Neuronal stem cell (in vitro differentiated cells): ENCODE measurements around the gene DPH3.

Experiments
- DNase-seq: peaks from one replicate; pipeline ENCODE4 v3.0.0-alpha.2; 2013; ENCODE audit warnings: low spot score
- H2AFZ ChIP-seq: one replicate; pipeline ENCODE4 v1.6.1; 2013; ENCODE audit warnings: mild to moderate bottlenecking, low read length, inconsistent platforms
- H2AK5ac ChIP-seq: 2 replicates; pipeline ENCODE4 v1.6.1; 2013; ENCODE audit warnings: low read depth, mild to moderate bottlenecking, inconsistent platforms, low read length, moderate library complexity, mixed read lengths
- H2BK120ac ChIP-seq: 2 replicates; pipeline ENCODE4 v1.6.1; 2013; ENCODE audit warnings: low read depth, mild to moderate bottlenecking, inconsistent platforms, low read length, moderate library complexity, mixed read lengths
- H2BK12ac ChIP-seq: one replicate; pipeline ENCODE4 v1.6.1; 2013; ENCODE audit warnings: low read length, inconsistent platforms
- H2BK15ac ChIP-seq: 2 replicates; pipeline ENCODE4 v1.6.1; 2013; ENCODE audit warnings: mild to moderate bottlenecking, low read length, inconsistent platforms, mixed read lengths
- H2BK5ac ChIP-seq: one replicate; pipeline ENCODE4 v1.6.1; 2013; ENCODE audit warnings: inconsistent platforms, mild to moderate bottlenecking, low read length, moderate library complexity
- H3K14ac ChIP-seq: one replicate; pipeline ENCODE4 v1.6.1; 2013; ENCODE audit warnings: low read length, inconsistent platforms
- H3K18ac ChIP-seq: 2 replicates; pipeline ENCODE4 v1.6.1; 2013; ENCODE audit warnings: low read length, inconsistent platforms
- H3K23ac ChIP-seq: 2 replicates; pipeline ENCODE4 v1.6.1; 2013; ENCODE audit warnings: low read depth, mild to moderate bottlenecking, mixed read lengths, low read length, inconsistent platforms; ENCODE audit not compliant: poor library complexity
- H3K27ac ChIP-seq: replicated peaks from 3 replicates; pipeline ENCODE4 v1.5.1; 2013; ENCODE audit warnings: low read length, inconsistent platforms
- H3K27me3 ChIP-seq, 3 experiments: 2 replicates each; pipeline ENCODE4 v1.6.1; 2013; ENCODE audit warnings: low read length in 3 of 3, mild to moderate bottlenecking in 2 of 3, inconsistent platforms in 1 of 3, low read depth in 1 of 3, mixed read lengths in 1 of 3, moderate library complexity in 1 of 3; ENCODE audit not compliant: control insufficient read depth in 3 of 3, insufficient read depth in 3 of 3
- H3K36me3 ChIP-seq, 2 donors: replicated peaks in 1 of 2; 2 replicates each; pipeline ENCODE4 v1.6.1; 2013; ENCODE audit warnings: low read length in 2 of 2; ENCODE audit not compliant: control insufficient read depth in 2 of 2, insufficient read depth in 2 of 2
- H3K4ac ChIP-seq: 2 replicates; pipeline ENCODE4 v1.6.1; 2013; ENCODE audit warnings: inconsistent platforms, mild to moderate bottlenecking, low read length, moderate library complexity
- H3K4me1 ChIP-seq, 2 donors: 1 replicate in 1 of 2; 2 replicates in 1 of 2; pipeline ENCODE4 v1.6.1; 2013; ENCODE audit warnings: low read length in 2 of 2, low read depth in 1 of 2; ENCODE audit not compliant: control insufficient read depth in 2 of 2, insufficient read depth in 1 of 2
- H3K4me2 ChIP-seq: one replicate; pipeline ENCODE4 v1.6.1; 2013; ENCODE audit warnings: mild to moderate bottlenecking, low read length, inconsistent platforms; ENCODE audit not compliant: insufficient read depth, poor library complexity, severe bottlenecking
- H3K4me3 ChIP-seq, 2 donors: 2 replicates each; pipeline ENCODE4 v1.5.1; 2013; ENCODE audit warnings: low read length in 2 of 2, mild to moderate bottlenecking in 2 of 2, inconsistent platforms in 1 of 2, moderate library complexity in 1 of 2
- H3K79me1 ChIP-seq: one replicate; pipeline ENCODE4 v1.6.1; 2013; ENCODE audit warnings: low read depth, mild to moderate bottlenecking, inconsistent platforms, low read length, moderate library complexity
- H3K9ac ChIP-seq: one replicate; pipeline ENCODE4 v1.6.1; 2013; ENCODE audit warnings: mild to moderate bottlenecking, low read depth, low read length, inconsistent platforms; ENCODE audit not compliant: poor library complexity
- H3K9me3 ChIP-seq, 2 donors: replicated peaks in 1 of 2; 2 replicates each; pipeline versions ENCODE3 to v1.6.1; 2013; ENCODE audit warnings: low read length in 2 of 2, mild to moderate bottlenecking in 2 of 2, inconsistent platforms in 1 of 2, low read depth in 1 of 2, mixed read lengths in 1 of 2, moderate library complexity in 1 of 2; ENCODE audit not compliant: control insufficient read depth in 2 of 2, insufficient read depth in 1 of 2
- H4K8ac ChIP-seq: one replicate; pipeline ENCODE4 v1.6.1; 2013; ENCODE audit warnings: low read depth, mild to moderate bottlenecking, inconsistent platforms, low read length, moderate library complexity
- H4K91ac ChIP-seq: one replicate; pipeline ENCODE4 v1.6.1; 2013; ENCODE audit warnings: low read length, low read depth, mild to moderate bottlenecking, inconsistent platforms; ENCODE audit not compliant: poor library complexity
- WGBS, 2 donors: extraction: QIAGEN DNeasy Blood & Tissue Kit; methylation state at CpG; one replicate each; pipeline ENCODE4 v1.1.7; 2013; ENCODE audit warnings: missing lambda C conversion rate in 2 of 2, mixed read lengths in 1 of 2; ENCODE audit not compliant: insufficient read length in 2 of 2, insufficient replicate concordance in 1 of 2; ENCODE audit errors: extremely low coverage in 2 of 2; 5-methylcytosine and 5-hydroxymethylcytosine counted together

DPH3 gene

DNA sequence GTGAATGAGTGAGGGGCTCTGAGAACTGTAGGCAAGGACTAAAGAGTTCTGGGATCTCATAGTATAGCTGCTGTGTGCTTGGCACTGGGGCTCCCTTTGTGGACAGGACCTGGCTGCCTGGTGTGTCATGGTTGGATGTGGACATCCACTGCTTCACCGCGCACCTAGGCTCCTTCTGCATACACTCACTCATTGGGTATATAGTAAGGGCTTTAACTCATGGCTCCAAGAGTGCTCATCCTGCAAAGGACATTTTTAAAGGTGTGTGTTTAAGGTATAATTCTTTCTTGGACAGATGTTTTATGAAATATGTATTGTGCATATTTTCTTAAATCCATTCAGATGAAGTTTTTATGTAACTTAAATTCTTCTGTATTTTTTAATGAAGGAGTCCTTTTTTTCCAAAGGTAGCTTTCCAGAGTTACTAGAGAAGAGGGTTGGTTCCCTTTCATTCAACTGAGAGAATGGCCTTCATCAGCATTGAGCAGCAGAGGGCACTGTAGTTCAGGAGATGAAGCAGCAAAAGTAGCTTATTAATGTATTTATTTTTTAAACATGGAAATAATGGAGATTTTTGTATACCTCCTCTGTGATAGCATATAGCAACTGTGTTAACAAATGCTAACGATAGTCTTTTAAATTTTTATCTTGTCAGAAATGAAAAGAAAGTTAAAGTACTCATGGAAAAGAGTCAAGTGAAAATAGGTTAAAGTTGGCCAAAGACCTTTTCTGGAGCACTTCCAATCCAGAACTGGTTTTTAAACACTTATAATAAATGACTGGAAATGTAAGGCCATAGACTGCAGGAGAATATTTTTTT lies 25.5 kb upstream of the DPH3 start:
- Histone ChIP-seq H3K4me3 (no peak overlapping the region), H2BK15ac (no peak overlapping the region), H2BK5ac (no peak overlapping the region), H2AK5ac (no peak overlapping the region), H3K4me1 (no peaks in the 10 kb centered on the region), H3K36me3 (peaks cover 8 to 41% of the 10 kb centered on the region in 2 donors), H2AFZ (no peak overlapping the region), H2BK120ac (no peak overlapping the region), H3K27ac (no peak overlapping the region), H3K9ac (no peak overlapping the region), H3K4ac (no peak overlapping the region), H3K9me3 (peaks cover 1 to 21% of the 10 kb centered on the region in 2 donors), H3K4me2 (no peak overlapping the region), H3K79me1 (no peaks in the 10 kb centered on the region), H3K14ac (no peak overlapping the region), H4K8ac (no peak overlapping the region), H3K18ac (no peak overlapping the region), H2BK12ac (no peak overlapping the region), H3K23ac (no peak overlapping the region), H4K91ac (no peak overlapping the region), H3K27me3 (no peaks in the 10 kb centered on the region)
- DNase-seq: peak; percentile 23
- WGBS, 2 donors: no CpG with 5 or more reads among the region's 3 CpGs

DNA sequence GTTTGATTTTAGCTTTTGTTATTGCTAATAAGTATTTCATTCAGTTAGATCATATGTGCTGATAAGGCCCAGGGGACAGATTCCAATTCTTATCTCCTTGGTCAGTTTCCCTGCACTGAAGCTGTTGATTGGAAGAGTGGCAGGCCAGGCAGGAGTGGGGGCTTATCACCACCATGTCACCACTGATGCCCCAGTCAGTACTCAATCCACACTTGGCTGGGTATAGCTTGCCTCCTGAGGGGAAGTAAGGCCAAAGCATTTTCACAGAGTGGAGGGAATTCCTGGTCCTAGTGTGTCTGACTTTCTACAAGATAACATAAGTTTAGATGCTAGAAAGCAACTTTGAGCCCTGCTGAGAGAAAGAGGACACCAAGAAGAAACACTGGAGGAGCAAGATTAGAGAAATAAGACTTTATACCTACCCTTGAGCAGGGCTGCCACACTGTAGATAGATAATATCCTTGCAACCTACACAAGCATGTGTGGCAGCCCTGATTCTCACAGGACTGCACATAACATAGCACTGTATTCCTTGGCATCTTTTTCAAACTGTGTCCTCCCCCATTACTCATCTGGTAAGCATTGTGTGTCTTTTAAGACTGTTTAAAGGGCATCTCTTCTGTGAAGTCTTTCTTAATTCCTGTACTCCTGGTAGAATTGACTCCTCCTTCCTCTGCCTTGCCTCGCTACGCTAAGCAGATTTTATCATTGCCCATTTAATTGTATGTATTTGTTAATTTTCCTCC lies 24.6 kb upstream of the DPH3 start:
- Histone ChIP-seq H3K23ac (no peak overlapping the region), H3K9ac (peak overlapping the region; percentile 27), H3K9me3 (peaks cover 0 to 14% of the 10 kb centered on the region in 2 donors), H3K4me3 (no peak overlapping the region), H2AK5ac (no peak overlapping the region), H2BK12ac (no peak overlapping the region), H3K27me3 (no peaks in the 10 kb centered on the region), H3K79me1 (no peaks in the 10 kb centered on the region), H3K36me3 (peaks cover 6 to 38% of the 10 kb centered on the region in 2 donors), H4K8ac (no peak overlapping the region), H3K27ac (no peak overlapping the region), H3K4me2 (no peak overlapping the region), H2BK5ac (no peak overlapping the region), H2BK120ac (no peak overlapping the region), H2AFZ (no peak overlapping the region), H3K14ac (no peak overlapping the region), H3K18ac (no peak overlapping the region), H4K91ac (no peak overlapping the region), H3K4ac (no peak overlapping the region), H3K4me1 (no peaks in the 10 kb centered on the region), H2BK15ac (no peak overlapping the region)
- WGBS, 2 donors: no CpG with 5 or more reads among the region's 2 CpGs
- DNase-seq: no peak

DNA sequence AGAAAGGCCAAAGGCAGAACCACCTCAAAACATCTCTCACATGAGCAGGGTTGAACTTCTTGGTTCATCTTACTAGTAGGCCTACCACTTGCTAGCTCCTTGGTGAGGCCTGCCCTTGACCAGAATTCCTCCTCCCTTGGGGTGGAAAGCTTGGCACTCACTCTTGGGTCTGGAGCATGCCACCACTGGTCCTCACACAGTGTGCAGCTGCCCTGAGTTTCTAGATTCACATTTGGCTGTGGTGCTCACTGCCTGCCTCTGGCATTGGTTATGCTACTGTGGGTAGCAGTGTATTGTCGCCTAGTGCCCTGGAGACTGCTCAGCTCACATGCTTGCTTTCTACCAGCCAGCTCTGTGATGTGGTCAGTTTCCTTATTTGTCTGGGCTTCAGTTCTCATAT lies 23.9 kb upstream of the DPH3 start:
- no peak overlapping the region for H3K27ac ChIP-seq
- H3K4ac ChIP-seq: no peak overlapping the region
- H2BK5ac ChIP-seq: no peak overlapping the region
- no peak overlapping the region for H3K14ac ChIP-seq
- no CpG with 5 or more reads among the region's 1 CpG for WGBS, 2 donors
- H3K36me3 ChIP-seq: peaks cover 6 to 45% of the 10 kb centered on the region in 2 donors
- H3K18ac ChIP-seq: no peak overlapping the region
- no peak for DNase-seq
- H3K4me1 ChIP-seq: no peaks in the 10 kb centered on the region
- no peaks in the 10 kb centered on the region for H3K27me3 ChIP-seq
- no peak overlapping the region for H2BK15ac ChIP-seq
- no peak overlapping the region for H2BK12ac ChIP-seq
- no peak overlapping the region for H2AK5ac ChIP-seq
- H4K8ac ChIP-seq: no peak overlapping the region
- H3K4me3 ChIP-seq: peak overlapping the region in 1 of 2 donors; percentile 5
- no peak overlapping the region for H3K9ac ChIP-seq
- no peaks in the 10 kb centered on the region for H3K79me1 ChIP-seq
- H2AFZ ChIP-seq: no peak overlapping the region
- no peak overlapping the region for H3K4me2 ChIP-seq
- H2BK120ac ChIP-seq: no peak overlapping the region
- H3K23ac ChIP-seq: no peak overlapping the region
- H3K9me3 ChIP-seq: peaks cover 0 to 11% of the 10 kb centered on the region in 2 donors
- no peak overlapping the region for H4K91ac ChIP-seq
